K562 (cell line): ENCODE measurements around the gene ABCG5. TPM values are rescaled to one million over a fixed set of nuclear protein-coding genes. Genes with fewer than 3 reads are reported as not detected.
A peak's percentile ranks its signal among the peaks of the same experiment; 100 is the strongest.

Experiments
- ATAC-seq: fragments of 200-7000 bp; cut with Tn5 transposase; 3 replicates; pipeline ENCODE4 v1.9.1; 2020; ENCODE audit warnings: moderate library complexity
- BruUV-seq: library from RNA; stranded (reverse); fragments of 400-500 nt; replicated peaks from 2 replicates; lab custom pipeline; 2021; lab: Mats Ljungman, UMichigan
- CTCF ChIA-PET: fragments of 300-600 bp; formaldehyde crosslinking; extraction: SDS; loops from one replicate; lab custom pipeline; 2021; ENCODE audit warnings: low intra/inter-chr PET ratio; lab: Yijun Ruan, JAX
- POLR2A ChIA-PET: fragments of 300-600, 350-650 bp; sonication (Branson Sonifier 250); formaldehyde crosslinking; extraction: SDS; loops from one replicate; lab custom pipeline; 2021; ENCODE audit warnings: antibody characterized with exemption, inconsistent platforms; lab: Yijun Ruan, JAX
- DNase-seq, 4 experiments: peaks; one replicate each; pipeline versions ENCODE4 v3.0.0 to v3.0.0-alpha.2; 2011 to 2018; ENCODE audit warnings: low spot score in 3 of 4, mixed read lengths in 3 of 4; ENCODE audit errors: extremely low read depth in 1 of 4
- FAIRE-seq: peaks from 2 replicates; lab custom pipeline; 2011; peaks lifted over from hg19 to GRCh38; lab: Jason Lieb, UNC
- H2AFZ ChIP-seq: 2 replicates; pipeline ENCODE4 v1.6.0; 2011; ENCODE audit warnings: low read depth, low read length, control low read depth, inconsistent platforms
- H3K27ac ChIP-seq: fragments of 200-600 bp; 3 replicates; pipeline ENCODE4 v1.8.0; 2011; ENCODE audit warnings: low read depth, mild to moderate bottlenecking, control low read depth, inconsistent platforms, low read length, moderate library complexity, mixed read lengths; ENCODE audit errors: extremely low read depth
- H3K27me3 ChIP-seq, 2 experiments: fragments of 300-600 bp in 1 of 2; 2 replicates in 1 of 2; 3 replicates in 1 of 2; pipeline versions ENCODE4 v1.6.0 to v1.8.0; 2011; ENCODE audit warnings: inconsistent platforms in 2 of 2, low read length in 2 of 2, mild to moderate bottlenecking in 1 of 2, mixed read lengths in 1 of 2, moderate library complexity in 1 of 2; ENCODE audit not compliant: control insufficient read depth in 2 of 2, insufficient read depth in 2 of 2
- H3K36me3 ChIP-seq: fragments of 300-600 bp; 3 replicates; pipeline ENCODE4 v1.8.0; 2011; ENCODE audit warnings: mild to moderate bottlenecking, low read length, inconsistent platforms; ENCODE audit not compliant: control insufficient read depth, insufficient read depth
- H3K4me1 ChIP-seq, 2 experiments: fragments of 200-600 bp in 1 of 2; replicated peaks in 1 of 2; 2 replicates in 1 of 2; 3 replicates in 1 of 2; pipeline versions ENCODE4 v1.5.1 to v1.8.0; 2011; ENCODE audit warnings: inconsistent platforms in 2 of 2, low read length in 2 of 2, mild to moderate bottlenecking in 1 of 2, mixed read lengths in 1 of 2, moderate library complexity in 1 of 2; ENCODE audit not compliant: control insufficient read depth in 2 of 2, insufficient read depth in 2 of 2
- H3K4me2 ChIP-seq: 2 replicates; pipeline ENCODE4 v1.6.1; 2011; ENCODE audit warnings: low read length, control low read depth, inconsistent platforms, mixed read lengths; ENCODE audit not compliant: insufficient read depth
- H3K4me3 ChIP-seq: fragments of 200-600 bp; sonication (generic), shearing (Covaris generic); 2 replicates; pipeline ENCODE4 v1.5.1; 2016; ENCODE audit warnings: control low read depth, inconsistent platforms
- H3K79me2 ChIP-seq: fragments of 200-600 bp; 3 replicates; pipeline ENCODE4 v1.8.0; 2011; ENCODE audit warnings: low read length, inconsistent platforms; ENCODE audit not compliant: control insufficient read depth, insufficient read depth
- H3K9ac ChIP-seq, 2 experiments: 2 replicates each; pipeline versions ENCODE4 v1.6.0 to v1.6.1; 2011; ENCODE audit warnings: low read depth in 2 of 2, low read length in 2 of 2, control low read depth in 1 of 2, inconsistent platforms in 1 of 2, mild to moderate bottlenecking in 1 of 2, mixed read lengths in 1 of 2; ENCODE audit not compliant: insufficient read depth in 1 of 2
- H3K9me1 ChIP-seq: one replicate; pipeline ENCODE4 v1.6.0; 2011; ENCODE audit warnings: inconsistent platforms, mild to moderate bottlenecking, low read length, moderate library complexity; ENCODE audit not compliant: control insufficient read depth, insufficient read depth
- H3K9me3 ChIP-seq: replicated peaks from 2 replicates; pipeline ENCODE4 v1.5.1; 2011; ENCODE audit warnings: low read depth, low read length, inconsistent platforms; ENCODE audit not compliant: control insufficient read depth, insufficient read depth
- H4K20me1 ChIP-seq: replicated peaks from 2 replicates; pipeline ENCODE4 v1.6.1; 2011; ENCODE audit warnings: low read length, inconsistent platforms, mixed read lengths; ENCODE audit not compliant: control insufficient read depth, insufficient read depth
- CHD1 ChIP-seq: fragments of 200-600 bp; sonication (generic); IDR thresholded peaks from one replicate; pipeline ENCODE4 v1.6.1; 2012; ENCODE audit warnings: mild to moderate bottlenecking, moderate library complexity, low read length, inconsistent platforms
- HMBOX1 ChIP-seq: sonication (generic); IDR thresholded peaks from 2 replicates; pipeline ENCODE4 v1.6.1; 2016
- MCM2 ChIP-seq: fragments of 450-650 bp; IDR thresholded peaks from 2 replicates; pipeline ENCODE4 v1.6.1; 2017; ENCODE audit warnings: low read depth, mild to moderate bottlenecking
- TAF15 ChIP-seq: fragments of 200-400 bp; formaldehyde crosslinking; IDR thresholded peaks from 2 replicates; pipeline ENCODE4 v1.6.1; 2017; ENCODE audit warnings: mild to moderate bottlenecking, low read depth, low read length, moderate library complexity
- TOE1 ChIP-seq, 2 experiments: fragments of 450-650 bp in 1 of 2; sonication (generic) in 1 of 2; formaldehyde crosslinking in 1 of 2; IDR thresholded peaks; 2 replicates each; pipeline versions ENCODE4 v1.7.1 to v1.8.0; 2016 to 2022; ENCODE audit warnings: borderline replicate concordance in 2 of 2, mild to moderate bottlenecking in 2 of 2, antibody characterized with exemption in 1 of 2, inconsistent platforms in 1 of 2, low read depth in 1 of 2, missing genetic modification reagents in 1 of 2, moderate library complexity in 1 of 2
- WHSC1 ChIP-seq: IDR thresholded peaks from one replicate; pipeline ENCODE4 v1.6.1; 2012; ENCODE audit warnings: low read length, control low read depth, inconsistent platforms
- ZNF133 ChIP-seq: fragments of 250-450 bp; sonication (Bioruptor Pico); IDR thresholded peaks from 2 replicates; pipeline ENCODE4 v1.4.0; 2020; ENCODE audit warnings: mild to moderate bottlenecking
- ZNF696 ChIP-seq: fragments of 250-450 bp; sonication (Bioruptor Pico); conservative IDR thresholded peaks from 2 replicates; pipeline ENCODE4 v1.4.0; 2020; ENCODE audit warnings: mild to moderate bottlenecking, moderate library complexity
- ZNF76 ChIP-seq: fragments of 250-450 bp; sonication (Bioruptor Pico); IDR thresholded peaks from 2 replicates; pipeline ENCODE4 v1.4.0; 2020; ENCODE audit warnings: mild to moderate bottlenecking, moderate library complexity, borderline replicate concordance
- WGBS: fragments of 100-300 bp; shearing (Covaris generic); methylation state at CpG from one replicate; pipeline ENCODE4 v1.1.6; 2016; ENCODE audit warnings: low coverage, mixed read lengths; ENCODE audit not compliant: insufficient coverage; ENCODE audit errors: missing lambda C conversion rate; 5-methylcytosine and 5-hydroxymethylcytosine counted together
- in situ Hi-C: fragments of 300-500 bp; cut with MboI; formaldehyde crosslinking; loops from 4 replicates; pipeline ENCODE4 v1.15.0; 2018; ENCODE audit warnings: inconsistent platforms, mixed read lengths
- intact Hi-C: fragments of 100-400 bp; cut with micrococcal nuclease; formaldehyde crosslinking; loops from 2 replicates; pipeline ENCODE4 v1.14.2; 2022
- polyA plus RNA-seq, 8 experiments: library from polyadenylated mRNA; depleted of rRNA in 4 of 8; stranded (reverse) in 5 of 8; unstranded in 3 of 8; fragments of >200 nt; fragmentation: Nextera tagmentation in 2 of 8; fragmentation: Illumina TruSeq in 1 of 8; extraction: Ambion mirVana in 2 of 8; extraction: Trizol in 1 of 8; gene quantifications; 2 replicates each; pipeline versions ENCODE4 v1.2.1 to v1.2.3, GENCODE V29; 2011 to 2014; ENCODE audit warnings: inconsistent platforms in 1 of 8, missing spikeins in 1 of 8
- total RNA-seq, 7 experiments: library from RNA; depleted of rRNA in 6 of 7; stranded (reverse); fragments of >200 nt in 6 of 7; fragmentation: Illumina TruSeq in 2 of 7; extraction: Trizol in 2 of 7; gene quantifications; 2 replicates each; pipeline versions ENCODE4 v1.2.1 to v1.2.3, GENCODE V29; 2011 to 2021; ENCODE audit warnings: low replicate concordance in 1 of 7
- TF ChIP-seq, protein P1 (sequence below): fragments of 450-650 bp; formaldehyde crosslinking; IDR thresholded peaks from 2 replicates; pipeline ENCODE4 v1.4.0; 2022; ENCODE audit warnings: missing genetic modification characterization
- TF ChIP-seq, protein P2 (sequence below): fragments of 450-650 bp; formaldehyde crosslinking; IDR thresholded peaks from 2 replicates; pipeline ENCODE4 v1.4.0; 2022; ENCODE audit warnings: missing genetic modification characterization
- TF ChIP-seq, protein P3 (sequence below): fragments of 200-400 bp; formaldehyde crosslinking; IDR thresholded peaks from 2 replicates; pipeline ENCODE4 v1.6.1; 2017; ENCODE audit warnings: mild to moderate bottlenecking, low read depth, low read length, moderate library complexity

ABCG5 gene
- total and polyA plus RNA-seq, 9 of the 15 experiments (the other 6 are each of a cell fraction or from before 2014, with no cell fraction given) = 0.01 TPM; not detected in 7

- TF ChIP-seq, protein P1, sequence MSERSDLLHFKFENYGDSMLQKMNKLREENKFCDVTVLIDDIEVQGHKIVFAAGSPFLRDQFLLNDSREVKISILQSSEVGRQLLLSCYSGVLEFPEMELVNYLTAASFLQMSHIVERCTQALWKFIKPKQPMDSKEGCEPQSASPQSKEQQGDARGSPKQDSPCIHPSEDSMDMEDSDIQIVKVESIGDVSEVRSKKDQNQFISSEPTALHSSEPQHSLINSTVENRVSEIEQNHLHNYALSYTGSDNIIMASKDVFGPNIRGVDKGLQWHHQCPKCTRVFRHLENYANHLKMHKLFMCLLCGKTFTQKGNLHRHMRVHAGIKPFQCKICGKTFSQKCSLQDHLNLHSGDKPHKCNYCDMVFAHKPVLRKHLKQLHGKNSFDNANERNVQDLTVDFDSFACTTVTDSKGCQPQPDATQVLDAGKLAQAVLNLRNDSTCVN (CRISPR knock-in tag) = no peak
These were observed 14.8 kb upstream of the ABCG5 start (continued) for GRCh38 chr2:43853141-43854081.

- BruUV-seq = no TSS peak
- H3K9me1 ChIP-seq = no peaks in the 10 kb centered on the region
- POLR2A ChIA-PET = interaction anchor here (1.1 kb wide), 1 partner anchor 31 kb away, joined by 4 read pairs; no protein-coding TSS in a partner anchor
- H4K20me1 ChIP-seq = peaks cover 4% of the 10 kb centered on the region; the same call in 1 of the 2 replicates
- H3K4me1 ChIP-seq = no peaks in the 10 kb centered on the region; a peak in 1 of 5 replicates
- WGBS = 11% methylated on average over 18 of the region's 21 CpGs
- no peak overlapping the region for H3K4me3 ChIP-seq
- no peaks in the 10 kb centered on the region for H3K36me3 ChIP-seq
- intact Hi-C loops = no loop called here
- H3K27me3 ChIP-seq = peaks cover 24 to 44% of the 10 kb centered on the region in 2 experiments
- FAIRE-seq = no peak
- no peaks in the 10 kb centered on the region for H3K9me3 ChIP-seq
- peak; percentile 19; the same call in 1 of the 3 replicates for ATAC-seq
- H3K4me2 ChIP-seq = no peak overlapping the region
- no peaks in the 10 kb centered on the region for H3K79me2 ChIP-seq
- in situ Hi-C loops = no loop called here
- peak in 3 of 4 experiments; percentile 1 to 5 (median 4) for DNase-seq
- no peak overlapping the region; a peak in 1 of 4 replicates for H3K9ac ChIP-seq
- no peak overlapping the region for H2AFZ ChIP-seq
- no peak overlapping the region for H3K27ac ChIP-seq
- CTCF ChIA-PET = no interaction called here
- TF ChIP-seq TOE1 (IDR thresholded peaks at IDR 0.05; ENCODE audit: borderline replicate concordance) = no peak
- no peak for TF ChIP-seq TOE1 (CRISPR knock-in tag; IDR thresholded peaks at IDR 0.05; ENCODE audit: borderline replicate concordance, low read depth)
- no peak for TF ChIP-seq ZNF133
- TF ChIP-seq HMBOX1 = no peak
- no peak for TF ChIP-seq WHSC1
- no peak for TF ChIP-seq MCM2
- no peak for TF ChIP-seq TAF15
- TF ChIP-seq CHD1 = no peak
- TF ChIP-seq ZNF696 = no peak
- TF ChIP-seq, protein P2, sequence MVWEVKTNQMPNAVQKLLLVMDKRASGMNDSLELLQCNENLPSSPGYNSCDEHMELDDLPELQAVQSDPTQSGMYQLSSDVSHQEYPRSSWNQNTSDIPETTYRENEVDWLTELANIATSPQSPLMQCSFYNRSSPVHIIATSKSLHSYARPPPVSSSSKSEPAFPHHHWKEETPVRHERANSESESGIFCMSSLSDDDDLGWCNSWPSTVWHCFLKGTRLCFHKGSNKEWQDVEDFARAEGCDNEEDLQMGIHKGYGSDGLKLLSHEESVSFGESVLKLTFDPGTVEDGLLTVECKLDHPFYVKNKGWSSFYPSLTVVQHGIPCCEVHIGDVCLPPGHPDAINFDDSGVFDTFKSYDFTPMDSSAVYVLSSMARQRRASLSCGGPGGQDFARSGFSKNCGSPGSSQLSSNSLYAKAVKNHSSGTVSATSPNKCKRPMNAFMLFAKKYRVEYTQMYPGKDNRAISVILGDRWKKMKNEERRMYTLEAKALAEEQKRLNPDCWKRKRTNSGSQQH (CRISPR knock-in tag) = no peak
- TF ChIP-seq, protein P3, sequence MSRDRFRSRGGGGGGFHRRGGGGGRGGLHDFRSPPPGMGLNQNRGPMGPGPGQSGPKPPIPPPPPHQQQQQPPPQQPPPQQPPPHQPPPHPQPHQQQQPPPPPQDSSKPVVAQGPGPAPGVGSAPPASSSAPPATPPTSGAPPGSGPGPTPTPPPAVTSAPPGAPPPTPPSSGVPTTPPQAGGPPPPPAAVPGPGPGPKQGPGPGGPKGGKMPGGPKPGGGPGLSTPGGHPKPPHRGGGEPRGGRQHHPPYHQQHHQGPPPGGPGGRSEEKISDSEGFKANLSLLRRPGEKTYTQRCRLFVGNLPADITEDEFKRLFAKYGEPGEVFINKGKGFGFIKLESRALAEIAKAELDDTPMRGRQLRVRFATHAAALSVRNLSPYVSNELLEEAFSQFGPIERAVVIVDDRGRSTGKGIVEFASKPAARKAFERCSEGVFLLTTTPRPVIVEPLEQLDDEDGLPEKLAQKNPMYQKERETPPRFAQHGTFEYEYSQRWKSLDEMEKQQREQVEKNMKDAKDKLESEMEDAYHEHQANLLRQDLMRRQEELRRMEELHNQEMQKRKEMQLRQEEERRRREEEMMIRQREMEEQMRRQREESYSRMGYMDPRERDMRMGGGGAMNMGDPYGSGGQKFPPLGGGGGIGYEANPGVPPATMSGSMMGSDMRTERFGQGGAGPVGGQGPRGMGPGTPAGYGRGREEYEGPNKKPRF = no peak
- no peak for TF ChIP-seq ZNF76
These were observed 13.6 kb upstream of the ABCG5 start for GRCh38 chr2:43852196-43852730.
